AG09309 (cell line): ENCODE data around the gene CENPP.

ENCODE experiments used
- DNase-seq: peaks from one replicate; pipeline ENCODE4 v3.0.0-alpha.2; 2010; ENCODE audit warnings: low read depth
- H3K4me3 ChIP-seq: 2 replicates; pipeline ENCODE4 v1.5.1; 2011; ENCODE audit warnings: mild to moderate bottlenecking, low read depth, low read length, moderate library complexity; ENCODE audit not compliant: control insufficient read depth
- CTCF ChIP-seq: IDR thresholded peaks from 2 replicates; pipeline ENCODE4 v1.5.1; 2011; ENCODE audit warnings: mild to moderate bottlenecking, low read depth, low read length, inconsistent platforms; ENCODE audit not compliant: insufficient read depth, control insufficient read depth; ENCODE audit errors: missing control alignments

CENPP gene

GRCh38 chr9:92632641-92633040 lies 306.9 kb downstream of the CENPP start:
- no peak for DNase-seq
- TF ChIP-seq CTCF, result no peak
- H3K4me3 ChIP-seq, result no peak overlapping the region

DNA sequence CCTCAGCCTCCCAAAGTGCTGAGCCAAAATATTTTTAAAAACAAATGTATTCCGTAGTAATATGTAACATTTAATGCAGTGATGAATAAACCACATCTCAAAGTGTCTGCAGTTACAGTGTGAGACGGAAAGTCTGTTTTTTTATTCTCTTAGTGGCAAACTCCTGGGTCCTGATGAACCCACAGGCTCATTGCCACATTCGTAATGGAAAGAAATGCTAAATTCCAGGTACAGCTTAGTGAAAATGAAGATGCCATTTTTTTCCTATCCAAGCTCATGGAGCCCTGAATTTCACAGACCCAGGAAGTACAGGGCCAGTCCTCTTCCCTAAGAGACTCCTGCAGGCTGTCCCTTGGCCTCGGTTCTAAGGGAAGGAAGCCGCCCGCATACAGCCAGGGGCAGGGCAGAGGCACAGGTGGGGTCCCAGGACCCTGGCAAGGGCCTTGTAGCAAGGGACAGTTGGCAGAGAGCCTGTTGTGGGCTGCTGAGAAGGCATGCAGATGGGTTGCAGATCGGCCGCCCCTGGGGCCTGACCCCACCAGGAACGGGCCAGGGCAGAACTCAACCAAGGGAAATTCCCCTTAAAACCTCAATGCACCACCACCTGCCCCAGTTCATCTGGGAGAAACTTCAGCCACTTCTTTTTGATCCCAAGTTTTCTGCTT lies 308.0 kb downstream of the CENPP start:
- DNase-seq, result no peak
- TF ChIP-seq CTCF, result no peak
- H3K4me3 ChIP-seq, result no peak overlapping the region

GRCh38 chr9:92634712-92635605 lies 309.2 kb downstream of the CENPP start:
- no peak overlapping the region for H3K4me3 ChIP-seq
- TF ChIP-seq CTCF, result peak; percentile 99
- DNase-seq, result no peak

DNA sequence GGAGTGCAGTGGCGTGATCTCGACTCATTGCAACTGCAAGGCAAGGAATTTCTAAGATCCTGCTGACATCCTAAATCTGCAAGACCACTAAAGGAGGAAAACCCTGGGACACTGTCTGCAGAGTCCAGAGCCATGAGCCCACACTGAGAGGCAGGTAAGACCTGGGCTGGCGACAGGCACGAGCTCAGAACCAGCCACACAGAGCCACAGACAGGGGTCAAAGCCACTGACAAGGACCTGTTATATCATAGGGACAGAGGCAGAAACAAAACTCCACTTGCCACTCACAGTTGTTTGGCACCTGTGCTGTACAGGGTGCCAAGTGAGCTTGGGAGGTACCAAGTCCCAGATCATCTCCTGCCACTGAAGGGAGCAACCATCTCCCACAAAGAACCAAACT lies 310.0 kb downstream of the CENPP start:
- no peak for DNase-seq
- H3K4me3 ChIP-seq, result no peak overlapping the region
- no peak for TF ChIP-seq CTCF

- H3K4me3 ChIP-seq, result no peak overlapping the region
- no peak for DNase-seq
- TF ChIP-seq CTCF, result no peak
Measured at GRCh38 chr9:92636627-92637026, 310.9 kb downstream of the CENPP start.

GRCh38 chr9:92637326-92637725 lies 311.6 kb downstream of the CENPP start:
- no peak overlapping the region for H3K4me3 ChIP-seq
- TF ChIP-seq CTCF, result no peak
- no peak for DNase-seq
